Lower lobe of right lung (tissue), 2 donors: ENCODE measurements around the gene EGF. TPM values are rescaled to one million over a fixed set of nuclear protein-coding genes. Genes with fewer than 3 reads are reported as not detected.

Experiments used
- ATAC-seq, 2 donors: fragments of 200-7000 bp; cut with Tn5 transposase; one replicate each; pipeline ENCODE4 v1.9.1; 2020 to 2022; ENCODE audit warnings: mild to moderate bottlenecking in 2 of 2, moderate library complexity in 2 of 2
- DNase-seq: peaks from one replicate; pipeline ENCODE4 v3.0.0-alpha.2; 2020
- H3K27ac ChIP-seq: fragments of 200-600 bp; one replicate; pipeline ENCODE4 v1.8.0; 2022
- H3K27me3 ChIP-seq: fragments of 200-600 bp; one replicate; pipeline ENCODE4 v1.8.0; 2022; ENCODE audit warnings: low read depth
- H3K36me3 ChIP-seq: fragments of 200-600 bp; one replicate; pipeline ENCODE4 v1.8.0; 2022; ENCODE audit warnings: mild to moderate bottlenecking
- H3K4me1 ChIP-seq: fragments of 200-600 bp; one replicate; pipeline ENCODE4 v1.8.0; 2022
- H3K4me3 ChIP-seq: fragments of 200-600 bp; one replicate; pipeline ENCODE4 v1.8.0; 2022; ENCODE audit warnings: mild to moderate bottlenecking
- H3K9me3 ChIP-seq: fragments of 200-600 bp; one replicate; pipeline ENCODE4 v1.8.0; 2022
- intact Hi-C: fragments of 100-400 bp; cut with DNase I; formaldehyde crosslinking; loops from one replicate; pipeline ENCODE4 v1.11.0; 2022
- total RNA-seq: library from RNA; stranded (reverse); fragmentation: NEBNext Ultra II Directional; extraction: Animal tissue kit (Norgen Biotek cat#: 25700); gene quantifications from one replicate; pipeline ENCODE4 v1.2.1, GENCODE V29; 2021
- TF ChIP-seq, protein P1 (sequence below): fragments of 200-600 bp; IDR thresholded peaks from one replicate; pipeline ENCODE4 v1.8.0; 2022; ENCODE audit warnings: antibody characterized with exemption, mild to moderate bottlenecking
- donor health status: DM: no; HTN: yes; CAD: no; lungs with severe emphysema.

Gene EGF
- total RNA-seq, 1 donor from 2014 or later = 3.5 TPM

DNA sequence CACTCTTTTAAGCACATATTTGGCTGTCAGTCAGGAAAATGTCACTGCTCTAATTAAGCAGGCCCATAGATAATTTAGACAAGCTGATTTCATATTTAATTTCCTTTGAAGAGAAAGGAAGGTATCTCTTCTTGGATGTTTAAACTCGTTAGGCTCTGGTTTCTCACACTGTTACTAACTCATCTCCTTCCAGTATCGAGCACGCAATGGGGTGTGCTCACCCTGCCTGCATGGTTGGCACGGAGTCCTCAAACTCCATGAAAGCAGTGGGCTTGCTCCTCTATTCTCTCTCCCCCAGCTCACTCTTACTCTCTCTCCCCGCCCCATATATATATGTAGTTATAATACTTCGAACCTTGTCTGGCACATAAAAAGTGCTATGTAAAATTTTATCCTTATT, 76.9 kb downstream of the EGF start:
- Histone ChIP-seq H3K4me3 (no peak overlapping the region), H3K27ac (no peak overlapping the region), H3K27me3 (peaks cover under 1% of the 10 kb centered on the region), H3K4me1 (no peaks in the 10 kb centered on the region), H3K9me3 (no peaks in the 10 kb centered on the region), H3K36me3 (no peaks in the 10 kb centered on the region)
- TF ChIP-seq, protein P1, sequence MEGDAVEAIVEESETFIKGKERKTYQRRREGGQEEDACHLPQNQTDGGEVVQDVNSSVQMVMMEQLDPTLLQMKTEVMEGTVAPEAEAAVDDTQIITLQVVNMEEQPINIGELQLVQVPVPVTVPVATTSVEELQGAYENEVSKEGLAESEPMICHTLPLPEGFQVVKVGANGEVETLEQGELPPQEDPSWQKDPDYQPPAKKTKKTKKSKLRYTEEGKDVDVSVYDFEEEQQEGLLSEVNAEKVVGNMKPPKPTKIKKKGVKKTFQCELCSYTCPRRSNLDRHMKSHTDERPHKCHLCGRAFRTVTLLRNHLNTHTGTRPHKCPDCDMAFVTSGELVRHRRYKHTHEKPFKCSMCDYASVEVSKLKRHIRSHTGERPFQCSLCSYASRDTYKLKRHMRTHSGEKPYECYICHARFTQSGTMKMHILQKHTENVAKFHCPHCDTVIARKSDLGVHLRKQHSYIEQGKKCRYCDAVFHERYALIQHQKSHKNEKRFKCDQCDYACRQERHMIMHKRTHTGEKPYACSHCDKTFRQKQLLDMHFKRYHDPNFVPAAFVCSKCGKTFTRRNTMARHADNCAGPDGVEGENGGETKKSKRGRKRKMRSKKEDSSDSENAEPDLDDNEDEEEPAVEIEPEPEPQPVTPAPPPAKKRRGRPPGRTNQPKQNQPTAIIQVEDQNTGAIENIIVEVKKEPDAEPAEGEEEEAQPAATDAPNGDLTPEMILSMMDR = no peak
- DNase-seq (no peak), ATAC-seq (no peak)
- intact Hi-C loops = loop anchor here (10.0 kb wide), 1 partner anchor 565 kb away; no protein-coding TSS in a partner anchor

DNA sequence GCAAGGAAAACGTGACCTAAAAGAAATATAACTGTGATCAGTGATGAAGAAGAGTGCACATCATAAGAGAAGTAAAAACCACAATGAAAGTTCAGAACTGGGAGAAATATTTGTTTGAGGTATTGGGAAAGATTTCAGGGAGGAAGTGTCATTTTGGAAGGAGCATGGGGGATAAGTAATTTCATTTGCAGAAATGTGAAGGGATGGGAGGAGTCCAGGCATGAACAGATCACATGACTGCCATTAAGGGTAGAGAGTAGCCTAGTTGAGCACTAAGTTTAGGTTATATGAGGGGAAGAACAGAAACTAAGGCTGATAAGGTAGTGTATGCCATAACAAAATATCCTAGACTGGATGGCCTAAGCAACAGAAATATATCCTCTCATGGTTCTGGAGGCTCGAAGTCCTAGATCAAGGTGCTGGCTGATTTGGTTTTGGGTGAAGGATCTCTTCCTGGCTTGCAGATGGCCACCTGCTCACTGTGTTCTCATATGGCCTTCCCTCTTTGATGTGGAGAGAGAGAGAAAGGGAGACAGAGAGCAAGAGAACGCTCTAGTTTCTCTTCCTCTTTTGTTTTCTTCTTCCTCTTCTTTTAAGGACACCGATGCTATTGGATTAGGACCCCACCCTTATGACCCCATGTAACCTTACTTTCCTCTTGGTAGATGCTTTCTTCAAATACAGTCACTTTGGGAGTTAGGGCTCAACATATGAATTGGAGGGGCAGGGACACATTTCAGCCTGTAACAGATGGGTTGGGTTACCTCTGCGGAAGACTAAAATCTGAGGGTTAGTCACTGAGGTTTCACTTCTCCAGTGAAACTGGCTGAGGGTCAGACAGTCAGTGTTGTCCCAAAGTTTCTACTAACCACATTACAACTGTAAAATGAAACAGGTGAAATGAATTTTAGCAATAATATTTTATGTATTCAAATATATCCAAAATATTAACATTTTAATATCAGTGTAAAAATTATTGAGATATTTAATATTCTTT, 77.9 kb downstream of the EGF start:
- no peak overlapping the region for H3K27ac ChIP-seq
- intact Hi-C loops = no loop called here
- peaks cover 4% of the 10 kb centered on the region for H3K27me3 ChIP-seq
- H3K4me3 ChIP-seq = no peak overlapping the region
- no peaks in the 10 kb centered on the region for H3K9me3 ChIP-seq
- H3K36me3 ChIP-seq = no peaks in the 10 kb centered on the region
- no peaks in the 10 kb centered on the region for H3K4me1 ChIP-seq
- ATAC-seq (peak; percentile 37 to 66), DNase-seq (no peak)
- TF ChIP-seq, protein P1 = no peak

DNA sequence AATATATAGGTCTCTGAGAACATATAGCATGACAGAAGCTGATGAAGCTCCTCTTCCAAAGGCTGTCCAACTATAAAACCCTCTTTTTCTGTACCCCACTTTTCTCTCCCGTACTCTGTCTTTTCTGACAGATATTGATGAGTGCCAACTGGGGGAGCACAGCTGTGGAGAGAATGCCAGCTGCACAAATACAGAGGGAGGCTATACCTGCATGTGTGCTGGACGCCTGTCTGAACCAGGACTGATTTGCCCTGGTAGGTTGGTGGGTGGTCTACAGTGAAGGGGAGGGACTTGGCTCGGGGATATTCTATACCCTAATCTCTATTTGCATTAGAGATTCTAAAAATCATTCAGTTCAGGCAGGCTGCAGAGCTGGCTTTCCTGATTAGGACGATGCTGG, 80.4 kb downstream of the EGF start:
- Histone ChIP-seq H3K27me3 (peaks cover 4% of the 10 kb centered on the region), H3K36me3 (no peaks in the 10 kb centered on the region), H3K27ac (no peak overlapping the region), H3K4me1 (no peaks in the 10 kb centered on the region), H3K4me3 (no peak overlapping the region), H3K9me3 (no peaks in the 10 kb centered on the region)
- intact Hi-C loops = no loop called here
- TF ChIP-seq, protein P1 = no peak
- ATAC-seq = no peak
- DNase-seq = no peak

DNA sequence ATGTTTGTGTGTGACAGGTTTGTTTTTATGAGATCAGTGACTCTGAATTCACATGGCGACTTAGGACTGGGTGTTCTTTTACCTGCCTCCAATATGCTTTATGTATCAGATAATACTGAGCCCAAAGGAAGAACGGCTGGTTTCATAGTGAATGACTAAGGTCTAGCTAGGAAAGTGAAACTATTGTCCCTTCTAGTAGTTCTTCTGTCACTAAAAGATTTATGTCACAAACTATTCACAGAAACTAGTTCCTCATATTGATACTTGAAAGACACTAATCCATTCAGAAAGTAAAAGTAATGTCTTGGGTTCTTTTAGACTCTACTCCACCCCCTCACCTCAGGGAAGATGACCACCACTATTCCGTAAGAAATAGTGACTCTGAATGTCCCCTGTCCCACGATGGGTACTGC, 81.7 kb downstream of the EGF start:
- Histone ChIP-seq H3K9me3 (no peaks in the 10 kb centered on the region), H3K27ac (no peak overlapping the region), H3K27me3 (peaks cover 4% of the 10 kb centered on the region), H3K36me3 (no peaks in the 10 kb centered on the region), H3K4me3 (no peak overlapping the region), H3K4me1 (no peaks in the 10 kb centered on the region)
- TF ChIP-seq, protein P1 = no peak
- DNase-seq = no peak
- intact Hi-C loops = no loop called here
- ATAC-seq = no peak

DNA sequence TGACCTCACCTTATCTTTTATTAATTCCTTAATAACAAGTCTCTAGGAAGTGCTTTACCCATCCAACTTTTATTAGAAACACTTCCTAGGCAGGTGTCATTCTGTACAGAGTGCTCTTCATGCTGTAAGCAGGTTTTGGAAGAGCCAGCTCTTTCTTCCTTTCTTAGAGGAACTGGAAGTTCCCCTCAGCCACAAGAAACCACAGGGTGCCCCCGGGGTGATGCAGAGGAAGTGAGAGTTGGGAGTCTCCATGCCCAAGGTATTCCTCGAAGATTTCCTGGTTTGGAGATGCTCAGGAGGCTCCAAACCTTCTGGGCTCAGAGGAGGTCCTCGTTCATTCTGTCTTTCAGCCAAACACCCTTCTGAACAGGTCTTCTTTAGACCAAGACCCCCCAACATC, 83.8 kb downstream of the EGF start:
- Histone ChIP-seq H3K4me1 (no peaks in the 10 kb centered on the region), H3K27me3 (peaks cover 4% of the 10 kb centered on the region), H3K9me3 (no peaks in the 10 kb centered on the region), H3K27ac (no peak overlapping the region), H3K4me3 (no peak overlapping the region), H3K36me3 (no peaks in the 10 kb centered on the region)
- no peak for ATAC-seq
- intact Hi-C loops = loop anchor here (5.0 kb wide), 1 partner anchor 521 kb away; no protein-coding TSS in a partner anchor
- TF ChIP-seq, protein P1 = no peak
- DNase-seq = no peak
